ENCODE measurements around the gene PHLDA2.

PHLDA2 gene, protein sequence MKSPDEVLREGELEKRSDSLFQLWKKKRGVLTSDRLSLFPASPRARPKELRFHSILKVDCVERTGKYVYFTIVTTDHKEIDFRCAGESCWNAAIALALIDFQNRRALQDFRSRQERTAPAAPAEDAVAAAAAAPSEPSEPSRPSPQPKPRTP

DNA sequence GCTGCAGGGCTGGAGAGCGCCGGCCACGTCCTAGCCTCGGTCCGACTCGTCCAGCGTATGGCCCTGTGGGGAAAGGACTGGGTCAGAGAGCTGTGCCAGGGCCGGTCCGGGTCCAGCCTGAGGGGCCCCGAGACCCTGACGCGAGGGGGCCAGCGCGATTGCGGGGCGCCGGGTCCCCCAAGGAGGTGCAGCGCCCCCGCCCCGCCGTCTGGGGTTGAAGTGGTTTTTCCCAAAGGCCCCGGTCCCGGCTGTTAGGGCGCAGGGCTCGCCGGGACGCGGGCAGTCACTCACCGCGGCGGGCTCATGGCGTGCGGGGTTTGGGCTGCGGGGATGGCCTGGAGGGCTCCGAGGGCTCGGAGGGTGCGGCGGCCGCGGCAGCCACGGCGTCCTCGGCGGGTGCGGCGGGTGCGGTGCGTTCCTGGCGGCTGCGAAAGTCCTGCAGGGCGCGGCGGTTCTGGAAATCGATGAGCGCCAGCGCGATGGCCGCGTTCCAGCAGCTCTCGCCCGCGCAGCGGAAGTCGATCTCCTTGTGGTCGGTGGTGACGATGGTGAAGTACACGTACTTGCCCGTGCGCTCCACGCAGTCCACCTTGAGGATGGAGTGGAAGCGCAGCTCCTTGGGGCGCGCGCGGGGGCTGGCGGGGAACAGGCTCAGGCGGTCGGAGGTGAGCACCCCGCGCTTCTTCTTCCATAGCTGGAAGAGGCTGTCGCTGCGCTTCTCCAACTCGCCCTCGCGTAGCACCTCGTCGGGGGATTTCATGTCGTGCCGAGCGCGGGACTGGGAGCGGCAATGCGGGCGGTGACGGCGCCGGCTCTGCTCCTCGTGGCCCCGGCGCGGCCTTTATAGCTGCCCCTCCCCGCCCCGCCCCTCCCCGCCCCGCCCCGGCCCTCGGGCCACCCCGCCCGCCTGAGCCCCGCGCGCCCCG, at the start of gene PHLDA2:
PHLDA2 (minus strand) TSS at position 816 of the 926 bp plus-strand sequence; CDS start at position 760, 56 bp downstream.
- peak in 1 of 2 experiments; percentile 74 for DNase-seq

DNA sequence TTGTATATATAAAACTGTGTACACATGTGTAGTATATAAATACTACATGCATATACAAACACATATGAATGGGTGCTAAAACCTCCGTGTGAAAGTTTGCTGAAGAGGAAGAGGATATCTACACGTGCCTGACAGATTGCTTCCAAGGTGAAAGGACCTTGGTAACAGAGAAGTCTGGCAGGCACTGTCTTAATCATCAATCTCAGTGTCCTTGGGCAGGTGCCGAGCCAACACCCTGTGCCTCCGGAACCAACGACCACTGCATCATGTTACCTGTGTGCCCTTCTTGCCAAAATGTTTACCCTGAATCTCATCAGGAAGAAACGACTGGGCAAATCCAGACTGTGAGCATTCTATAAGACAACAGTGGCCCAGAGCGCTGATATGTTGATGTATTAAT, 47.9 kb upstream of the PHLDA2 start:
- DNase-seq = no peak

DNA sequence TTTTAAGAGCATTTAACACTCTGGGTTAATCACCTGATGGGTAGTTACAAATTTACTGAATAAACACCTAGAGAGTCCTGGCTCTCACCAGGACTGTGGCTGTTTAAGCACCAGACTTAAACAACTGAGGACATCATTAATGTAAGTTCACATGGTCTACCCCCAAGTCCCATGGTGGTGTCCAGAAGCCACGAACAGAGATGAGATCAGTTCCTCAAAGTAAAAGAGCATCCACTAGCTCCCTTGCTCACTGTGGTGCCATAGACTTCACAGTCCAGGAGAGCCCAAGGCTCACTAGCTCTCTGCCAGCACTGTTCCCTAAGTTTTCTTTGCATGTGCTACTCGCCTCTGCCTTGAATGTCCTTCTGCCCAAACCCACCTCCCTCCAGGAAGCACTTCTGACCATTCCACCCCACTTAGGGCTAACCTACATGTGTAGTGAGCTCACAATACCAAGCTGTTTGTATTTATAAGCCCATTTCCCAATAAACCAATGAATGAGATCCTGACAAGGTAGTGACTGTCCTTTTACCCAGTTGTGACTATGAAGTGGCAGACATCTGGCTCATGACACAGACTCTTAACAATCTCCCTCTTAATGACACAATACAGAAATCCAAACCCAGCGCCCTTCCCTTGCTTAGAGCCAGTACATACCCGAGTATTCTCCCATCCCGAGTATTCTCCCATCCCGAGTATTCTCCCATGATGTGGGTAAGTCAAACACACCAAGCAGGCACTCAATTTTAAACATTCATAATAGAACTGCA, 47.3 kb upstream of the PHLDA2 start:
- no peak for DNase-seq

GRCh38 chr11:2975594-2975993, 46.4 kb upstream of the PHLDA2 start:
- DNase-seq = peak in 1 of 2 experiments; percentile 29

GRCh38 chr11:2974272-2974671, 45.1 kb upstream of the PHLDA2 start:
- no peak for DNase-seq

DNA sequence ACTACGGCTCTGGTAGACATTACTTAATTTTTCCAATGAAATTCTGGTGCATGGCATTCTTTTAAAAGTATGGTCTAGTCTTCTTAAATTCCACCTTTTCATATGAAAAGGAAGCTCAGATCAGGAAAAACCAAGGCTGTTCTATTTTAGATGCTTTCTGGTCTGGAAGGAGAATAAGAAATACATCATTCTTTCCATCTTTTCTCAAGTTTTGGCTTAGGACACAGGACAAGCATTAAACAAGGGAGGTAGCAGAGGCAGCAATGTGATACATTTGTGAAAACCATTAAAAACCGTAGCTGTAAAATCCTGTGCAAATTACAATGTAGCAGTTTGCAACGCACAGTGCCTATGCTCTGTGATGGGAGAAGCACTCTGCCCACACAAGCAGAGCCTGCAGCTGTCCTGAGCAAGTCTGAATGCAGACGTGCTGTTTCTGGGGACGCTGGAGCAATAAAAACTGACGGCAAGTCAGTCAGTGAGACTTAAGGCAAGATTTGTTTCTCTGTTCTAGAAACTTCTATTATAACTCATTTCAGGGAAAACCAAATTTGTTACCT, 39.2 kb upstream of the PHLDA2 start:
- DNase-seq = no peak

- DNase-seq = no peak
These were observed 35.6 kb upstream of the PHLDA2 start for GRCh38 chr11:2964782-2965181.

DNA sequence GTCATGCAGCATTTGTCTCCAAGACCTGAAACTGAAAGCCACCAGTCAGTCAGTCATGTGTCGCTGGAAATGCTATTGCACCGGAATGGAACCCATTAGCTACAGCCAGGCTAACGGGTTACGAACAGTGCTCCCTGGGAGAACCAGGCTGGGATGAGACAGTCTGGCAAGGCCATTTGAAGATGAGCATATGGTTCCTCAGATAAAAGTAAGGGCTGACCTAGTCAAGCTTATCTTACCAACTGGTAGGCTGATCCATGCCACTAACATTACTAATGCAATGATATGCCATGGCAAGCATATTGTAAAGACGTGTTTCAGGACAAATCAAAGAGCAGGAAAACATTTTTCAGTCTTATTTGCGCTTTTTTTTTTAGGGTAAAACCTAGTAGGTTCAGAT, 34.5 kb upstream of the PHLDA2 start:
- DNase-seq = no peak

DNA sequence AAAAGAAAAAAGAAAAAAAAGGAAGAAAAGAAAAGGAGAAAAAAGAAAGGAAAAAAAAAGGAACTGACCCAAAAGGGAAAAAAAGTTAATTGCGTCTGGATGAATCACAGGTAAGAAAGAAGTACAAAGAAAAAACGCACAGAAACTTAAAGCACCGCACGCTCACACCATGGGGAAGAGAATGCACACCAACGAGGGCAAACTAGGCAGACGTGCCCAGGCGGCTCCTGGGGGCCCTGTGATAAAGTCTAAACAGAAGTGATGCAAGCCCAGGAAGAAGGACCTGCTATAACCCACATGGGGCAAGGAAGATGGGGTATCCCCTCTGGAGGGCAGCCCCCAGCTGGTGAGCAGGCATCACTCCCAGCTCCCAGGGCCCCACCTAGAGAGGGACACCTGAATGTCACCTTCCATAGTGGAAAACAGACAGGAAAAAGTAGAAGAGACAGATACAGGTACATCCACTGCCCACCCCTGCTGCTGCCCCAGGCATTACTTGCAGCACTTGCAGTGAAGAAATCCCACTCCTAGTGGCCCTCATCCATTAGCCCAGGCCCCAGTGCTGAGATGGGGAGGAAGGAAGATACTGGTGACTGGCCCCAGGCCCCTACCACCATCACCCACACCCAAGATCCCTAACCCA, 34.0 kb upstream of the PHLDA2 start:
- DNase-seq = no peak

- no peak for DNase-seq
These were observed 31.9 kb upstream of the PHLDA2 start for GRCh38 chr11:2961080-2961479.

DNA sequence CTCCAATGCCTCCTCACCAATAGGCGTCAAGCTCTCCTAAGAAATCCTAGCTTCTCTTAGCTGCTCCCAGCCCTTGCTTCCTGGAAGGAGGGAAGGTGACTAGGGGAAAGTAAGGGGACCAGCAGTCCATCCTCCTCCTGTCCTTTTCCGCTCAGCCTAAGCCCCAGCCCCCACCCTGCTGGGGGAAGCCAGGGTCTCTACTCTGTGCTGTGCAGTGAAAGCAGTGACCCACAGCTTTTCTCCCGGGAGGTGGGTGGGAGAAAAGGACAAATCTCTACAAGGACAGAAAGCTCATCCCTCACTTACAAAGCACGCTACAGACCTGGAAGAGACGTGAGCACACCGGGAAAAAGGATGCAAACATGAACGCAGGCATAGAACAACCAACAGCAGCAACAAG, 30.9 kb upstream of the PHLDA2 start:
- no peak for DNase-seq

GRCh38 chr11:2958251-2958650, 29.0 kb upstream of the PHLDA2 start:
- DNase-seq = no peak

GRCh38 chr11:2955906-2956476, 26.8 kb upstream of the PHLDA2 start:
- no peak for DNase-seq

- DNase-seq = no peak
These were observed 25.0 kb upstream of the PHLDA2 start for GRCh38 chr11:2954263-2954662.

GRCh38 chr11:2952290-2952689, 23.1 kb upstream of the PHLDA2 start:
- DNase-seq = no peak

DNA sequence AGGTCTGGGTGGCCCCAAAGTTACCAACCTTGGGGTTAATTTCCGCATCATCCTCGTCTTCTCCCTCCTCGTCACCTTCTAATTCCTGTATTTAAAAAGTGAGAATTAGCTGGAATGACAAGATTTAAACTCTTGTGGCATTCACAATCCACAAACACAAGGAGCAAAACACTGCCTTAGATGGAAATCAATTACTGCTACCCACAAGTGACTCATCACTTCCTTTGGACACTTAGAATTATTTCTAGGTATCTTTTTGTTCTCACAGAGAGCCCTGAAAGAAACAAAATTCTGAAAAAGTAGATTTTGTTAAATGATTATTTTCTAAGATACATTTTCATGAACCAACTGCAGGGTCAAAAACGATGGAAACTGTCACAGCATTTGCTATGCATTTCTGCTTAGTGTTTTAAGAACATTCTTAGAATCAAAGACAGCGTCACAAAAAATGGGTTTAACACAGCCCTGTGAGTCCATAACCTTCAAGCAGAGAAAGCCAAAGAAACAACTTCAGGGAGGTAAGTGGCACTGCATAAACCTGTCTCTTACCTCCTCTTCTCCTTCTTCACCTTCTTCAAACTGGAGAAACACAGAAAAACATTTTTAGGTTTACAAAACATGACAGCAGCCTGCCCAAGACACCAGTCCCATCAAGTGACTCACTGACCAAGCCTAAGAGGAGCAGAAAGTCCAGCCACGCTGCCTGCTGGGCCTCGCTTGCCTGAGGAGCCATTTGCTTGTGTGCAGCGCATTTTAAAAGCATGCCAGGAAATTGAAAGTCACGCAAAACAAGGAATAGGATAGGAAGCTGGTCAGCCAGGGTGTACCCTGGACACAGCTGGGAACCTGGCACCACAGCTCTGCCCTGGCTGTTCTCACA, 22.3 kb upstream of the PHLDA2 start:
- DNase-seq = peak in 1 of 2 experiments; percentile 29

- no peak for DNase-seq
These were observed 21.6 kb upstream of the PHLDA2 start for GRCh38 chr11:2950825-2951224.

- no peak for DNase-seq
These were observed 20.7 kb upstream of the PHLDA2 start for GRCh38 chr11:2949920-2950319.

- DNase-seq = no peak
These were observed 18.5 kb upstream of the PHLDA2 start for GRCh38 chr11:2947744-2948143.

DNA sequence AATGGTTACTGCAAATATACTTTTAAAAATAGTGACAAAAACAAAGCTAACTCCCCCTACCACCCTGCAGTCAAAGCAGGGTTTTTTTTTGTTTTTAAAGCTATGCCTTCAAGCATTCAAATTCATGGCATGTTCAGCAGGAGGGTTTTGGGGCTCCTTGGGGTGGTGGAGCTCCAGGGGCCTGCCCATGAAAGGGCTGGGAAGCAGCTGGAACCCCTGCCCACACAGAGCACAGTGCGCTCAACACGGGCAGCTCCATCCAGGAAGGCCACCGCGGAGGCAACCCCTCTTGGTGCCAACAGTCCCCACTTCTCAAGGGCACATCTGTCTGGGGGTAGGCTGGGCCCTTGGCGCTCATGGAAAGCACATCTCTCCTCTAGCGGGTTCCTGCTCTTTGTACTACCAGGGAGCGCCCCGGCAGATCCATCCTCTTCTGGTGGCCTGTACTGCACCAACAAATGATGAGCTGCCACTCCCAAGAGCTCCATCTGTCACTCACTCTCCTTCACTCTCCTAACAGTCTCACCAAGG, 16.6 kb upstream of the PHLDA2 start:
- no peak for DNase-seq

All from SW 1271 (cell line).